H1 (cell line): Measurements from ENCODE around the gene OSBP2.

Experiments
- EGR1 ChIP-seq: IDR thresholded peaks from 2 replicates; pipeline ENCODE4 v1.6.1; 2011; ENCODE audit warnings: low read depth, low read length, borderline replicate concordance
- POLR2A ChIP-seq, 2 experiments: IDR thresholded peaks; 1 replicate in 1 of 2; 2 replicates in 1 of 2; pipeline ENCODE4 v1.6.1; 2011; ENCODE audit warnings: low read depth in 2 of 2, low read length in 2 of 2, mild to moderate bottlenecking in 2 of 2; ENCODE audit errors: control extremely low read depth in 1 of 2

DNA sequence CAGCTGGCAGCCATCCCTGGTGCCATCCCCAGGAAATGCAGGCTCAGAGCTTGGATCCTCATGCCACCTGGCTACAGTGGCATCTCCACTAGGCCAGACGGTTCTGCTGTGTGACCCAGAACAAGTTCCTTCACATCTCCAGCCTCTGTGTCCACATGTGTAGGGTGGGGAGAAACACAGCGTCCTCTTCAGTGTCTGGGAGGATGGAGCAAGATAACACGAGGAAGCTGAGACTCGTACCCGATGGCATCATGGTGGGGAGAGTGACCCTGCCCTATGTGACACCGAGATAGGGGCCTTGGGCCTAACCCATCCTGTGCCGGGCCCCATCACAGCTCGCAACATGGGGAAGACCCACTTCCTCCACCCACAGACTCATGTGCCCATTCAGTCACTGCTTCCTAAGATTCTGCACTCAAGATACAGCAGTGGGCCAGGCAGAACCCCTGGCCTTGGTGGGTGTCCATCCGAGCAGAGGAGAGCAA is 195.4 kb downstream of the OSBP2 start:
- TF ChIP-seq POLR2A (IDR thresholded peaks at IDR 0.05; ENCODE audit: control extremely low read depth in 1 of 2, low read depth in 2 of 2, low read length in 2 of 2): no peak
- TF ChIP-seq EGR1: no peak
